ENCODE data around the gene MARCO.

Gene MARCO

DNA sequence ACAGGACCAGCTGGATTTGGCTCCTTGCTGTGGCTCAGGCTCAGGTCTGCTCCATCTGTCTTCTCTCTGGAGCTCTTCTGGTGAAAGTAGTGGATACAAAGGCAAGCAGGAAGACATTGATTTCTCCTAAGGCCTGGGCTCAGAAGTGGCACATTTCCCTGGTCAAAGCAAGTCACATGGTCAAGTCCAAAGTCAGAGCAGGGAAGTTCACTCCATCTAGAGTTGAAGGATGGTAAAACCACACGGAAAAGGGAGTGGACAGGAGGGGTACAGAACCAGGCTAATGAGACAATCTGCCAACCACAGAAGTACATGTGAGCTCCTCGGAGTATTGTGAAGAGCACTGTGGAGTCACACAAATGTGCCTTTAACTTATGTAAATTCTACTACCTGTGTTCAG lies 66.1 kb downstream of the MARCO start:
- Histone ChIP-seq H3K36me3 (no peaks in the 10 kb centered on the region), H3K4me1 (peaks cover 0 to 4% (median 0%) of the 10 kb centered on the region in 4 donors), H3K4me3 (no peak overlapping the region), H3K27me3 (peaks cover 0 to 28% of the 10 kb centered on the region in 2 donors), H3K27ac (no peak overlapping the region), H3K9me3 (no peaks in the 10 kb centered on the region)
- no peak for DNase-seq
- intact Hi-C loops (cut with DNase I; ENCODE audit: low total_unique reads) = no loop called here
- TF ChIP-seq, protein P1, sequence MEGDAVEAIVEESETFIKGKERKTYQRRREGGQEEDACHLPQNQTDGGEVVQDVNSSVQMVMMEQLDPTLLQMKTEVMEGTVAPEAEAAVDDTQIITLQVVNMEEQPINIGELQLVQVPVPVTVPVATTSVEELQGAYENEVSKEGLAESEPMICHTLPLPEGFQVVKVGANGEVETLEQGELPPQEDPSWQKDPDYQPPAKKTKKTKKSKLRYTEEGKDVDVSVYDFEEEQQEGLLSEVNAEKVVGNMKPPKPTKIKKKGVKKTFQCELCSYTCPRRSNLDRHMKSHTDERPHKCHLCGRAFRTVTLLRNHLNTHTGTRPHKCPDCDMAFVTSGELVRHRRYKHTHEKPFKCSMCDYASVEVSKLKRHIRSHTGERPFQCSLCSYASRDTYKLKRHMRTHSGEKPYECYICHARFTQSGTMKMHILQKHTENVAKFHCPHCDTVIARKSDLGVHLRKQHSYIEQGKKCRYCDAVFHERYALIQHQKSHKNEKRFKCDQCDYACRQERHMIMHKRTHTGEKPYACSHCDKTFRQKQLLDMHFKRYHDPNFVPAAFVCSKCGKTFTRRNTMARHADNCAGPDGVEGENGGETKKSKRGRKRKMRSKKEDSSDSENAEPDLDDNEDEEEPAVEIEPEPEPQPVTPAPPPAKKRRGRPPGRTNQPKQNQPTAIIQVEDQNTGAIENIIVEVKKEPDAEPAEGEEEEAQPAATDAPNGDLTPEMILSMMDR (IDR thresholded peaks at IDR 0.05) = no peak

DNA sequence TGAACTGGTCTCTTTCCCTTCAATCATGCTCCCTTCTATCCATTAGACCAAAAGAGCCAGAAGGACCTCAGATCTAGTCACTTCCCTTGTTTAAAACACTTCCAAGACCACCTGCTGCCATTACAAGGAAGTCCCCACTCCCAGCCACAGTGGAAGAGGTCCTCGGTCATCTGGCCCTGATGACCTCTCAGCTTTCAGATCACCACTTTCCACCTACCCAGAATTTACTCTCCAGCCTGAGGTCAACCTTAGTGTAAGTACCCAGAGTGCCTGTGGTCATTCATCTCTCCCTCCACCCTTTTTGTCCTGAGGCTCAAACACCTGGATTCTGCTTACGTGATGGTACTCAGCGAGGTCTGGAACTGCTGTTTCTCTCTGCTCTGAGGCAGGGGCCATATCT lies 67.1 kb downstream of the MARCO start:
- Histone ChIP-seq H3K4me1 (peaks cover 0 to 4% (median 0%) of the 10 kb centered on the region in 4 donors), H3K4me3 (no peak overlapping the region), H3K36me3 (no peaks in the 10 kb centered on the region), H3K27ac (no peak overlapping the region), H3K27me3 (peaks cover 0 to 28% of the 10 kb centered on the region in 2 donors), H3K9me3 (no peaks in the 10 kb centered on the region)
- TF ChIP-seq, protein P1 (IDR thresholded peaks at IDR 0.05) = no peak
- no peak for DNase-seq
- intact Hi-C loops (cut with DNase I; ENCODE audit: low total_unique reads) = no loop called here

DNA sequence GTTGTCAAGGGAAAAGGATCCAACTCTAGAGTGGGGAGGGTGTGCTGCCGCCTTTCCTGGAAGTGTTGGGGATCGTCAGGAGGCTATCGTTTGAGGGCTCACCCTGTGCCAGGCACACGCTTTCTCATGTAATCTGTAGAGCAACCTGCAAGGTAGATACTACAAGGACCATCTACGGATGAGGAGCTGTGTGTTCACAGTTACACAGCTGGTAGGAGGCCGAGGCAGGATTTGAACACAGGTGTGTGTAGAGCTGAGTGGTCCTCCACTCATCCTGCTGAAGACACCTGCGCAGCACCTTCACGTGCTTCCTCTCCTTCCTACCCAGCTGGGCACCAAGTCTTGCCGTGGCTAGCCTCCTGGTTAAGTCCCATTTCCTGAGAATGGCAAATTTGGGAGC lies 68.3 kb downstream of the MARCO start:
- TF ChIP-seq, protein P1 (IDR thresholded peaks at IDR 0.05) = no peak
- Histone ChIP-seq H3K4me3 (no peak overlapping the region), H3K27ac (no peak overlapping the region), H3K9me3 (no peaks in the 10 kb centered on the region), H3K4me1 (peaks cover 0 to 4% (median 0%) of the 10 kb centered on the region in 4 donors), H3K36me3 (no peaks in the 10 kb centered on the region), H3K27me3 (peaks cover 0 to 28% of the 10 kb centered on the region in 2 donors)
- intact Hi-C loops (cut with DNase I; ENCODE audit: low total_unique reads) = no loop called here
- DNase-seq = no peak

DNA sequence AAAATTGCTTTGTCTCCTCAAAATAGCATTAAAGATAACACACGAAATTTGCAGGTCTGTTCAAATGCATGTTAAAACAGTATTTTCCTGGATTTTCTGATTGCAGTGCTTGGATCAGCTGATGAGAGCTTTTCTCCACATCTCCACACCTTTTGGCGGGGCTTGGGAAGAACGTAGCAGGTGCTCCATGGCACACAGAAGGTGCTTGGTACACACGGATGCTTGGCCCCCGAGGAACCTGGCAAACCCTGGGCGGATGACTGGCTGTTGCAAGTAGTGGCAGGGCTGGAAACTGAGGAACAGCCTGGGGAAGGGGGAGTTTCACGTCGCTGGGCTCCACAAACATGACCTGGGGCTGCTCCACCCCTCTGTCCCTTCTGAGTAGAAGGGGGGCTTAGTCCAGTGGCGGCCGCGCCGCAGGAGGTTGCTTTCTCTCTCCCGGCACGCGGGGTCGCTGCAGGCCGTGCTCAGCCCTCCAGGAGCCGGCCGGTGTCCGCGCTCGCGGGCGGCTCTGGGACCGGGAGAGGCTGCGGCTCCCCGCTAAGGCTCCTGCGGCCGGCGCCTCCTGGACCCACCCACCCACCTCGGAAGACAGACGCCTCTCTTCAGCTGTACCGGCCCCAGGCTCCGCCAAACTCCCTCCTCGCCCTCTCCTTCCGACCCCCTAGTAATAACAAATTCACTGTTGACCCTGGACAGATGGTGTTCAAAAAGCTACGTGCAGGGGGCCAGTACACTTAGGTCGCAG lies 69.3 kb downstream of the MARCO start:
- Histone ChIP-seq H3K9me3 (no peaks in the 10 kb centered on the region), H3K27ac (no peak overlapping the region), H3K4me3 (no peak overlapping the region), H3K27me3 (peaks cover 0 to 28% of the 10 kb centered on the region in 2 donors), H3K36me3 (no peaks in the 10 kb centered on the region), H3K4me1 (peaks cover 0 to 4% (median 0%) of the 10 kb centered on the region in 4 donors)
- intact Hi-C loops (cut with DNase I; ENCODE audit: low total_unique reads) = no loop called here
- no peak for DNase-seq
- TF ChIP-seq, protein P1 (IDR thresholded peaks at IDR 0.05) = peak; percentile 30 to 36

DNA sequence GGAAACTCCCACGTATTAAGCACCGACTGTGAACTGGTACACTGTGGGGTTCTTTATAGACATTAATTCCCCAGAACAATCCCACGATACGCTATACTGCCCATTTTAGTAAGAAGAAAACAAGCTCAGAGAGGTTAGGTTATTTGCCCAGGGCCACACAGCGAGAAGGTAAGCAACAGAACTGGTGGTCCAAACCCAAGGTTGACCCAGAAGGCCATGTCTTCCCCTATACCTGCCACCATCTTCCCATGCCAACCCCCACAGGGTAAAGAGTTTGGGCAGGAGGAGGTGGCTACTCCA lies 69.9 kb downstream of the MARCO start:
- intact Hi-C loops (cut with DNase I; ENCODE audit: low total_unique reads) = no loop called here
- TF ChIP-seq, protein P1 (IDR thresholded peaks at IDR 0.05) = no peak

More for the DNA sequence above, 69.9 kb downstream of the MARCO start:
- Histone ChIP-seq H3K9me3 (no peaks in the 10 kb centered on the region), H3K27ac (no peak overlapping the region), H3K27me3 (peaks cover 0 to 28% of the 10 kb centered on the region in 2 donors), H3K4me1 (peaks cover 0 to 4% (median 0%) of the 10 kb centered on the region in 4 donors), H3K4me3 (no peak overlapping the region), H3K36me3 (no peaks in the 10 kb centered on the region)
- no peak for DNase-seq
